ENCODE data around the gene HDAC9.

The HDAC9 gene

DNA sequence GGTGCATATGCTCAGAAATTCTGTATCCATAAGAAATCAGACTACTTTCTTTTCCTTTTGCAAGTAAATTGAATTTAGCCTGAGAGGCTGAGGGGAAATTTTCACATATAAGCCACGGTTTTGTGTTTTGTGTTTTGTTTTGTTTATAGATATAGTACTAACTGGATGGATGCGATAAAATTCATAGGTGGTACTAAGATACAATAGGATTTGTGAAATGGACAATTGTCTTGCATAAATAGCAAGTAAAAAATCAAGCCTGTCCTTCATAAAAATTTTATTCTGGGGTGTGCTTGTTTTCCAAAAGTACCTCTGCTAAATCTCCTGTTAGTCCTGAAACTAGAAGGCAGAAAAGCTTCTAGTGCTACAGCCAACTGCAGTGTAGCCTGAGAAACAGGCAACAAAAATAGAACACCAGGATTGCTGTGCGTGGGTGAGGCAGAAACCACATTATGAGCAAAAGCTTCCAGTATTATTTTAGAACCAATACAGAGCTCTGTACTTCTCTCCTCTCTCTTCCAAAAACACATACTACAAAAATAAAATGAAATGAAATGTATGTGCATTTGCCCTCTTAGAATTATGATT is 634 bp upstream of the HDAC9 start:
- DNase-seq (ENCODE audit: low spot score), result peak; percentile 45

DNA sequence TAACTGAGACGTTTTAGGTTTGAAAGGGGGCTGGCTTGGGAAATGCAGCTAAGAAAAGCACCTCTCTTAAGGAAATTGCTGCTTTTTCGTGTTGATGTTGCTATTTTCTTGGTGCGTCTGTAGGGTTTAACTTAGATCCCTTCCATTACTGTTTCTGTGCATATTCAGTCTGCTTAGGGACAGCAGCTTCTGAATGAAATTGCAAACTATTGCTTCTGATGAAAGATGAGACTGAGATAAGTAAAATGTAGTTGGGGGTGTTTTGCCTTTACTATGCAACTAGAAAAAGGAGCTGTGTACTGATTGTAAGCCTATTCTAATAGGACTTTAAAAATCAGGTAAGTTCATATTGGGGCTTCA is 772 bp downstream of the HDAC9 start:
- DNase-seq (ENCODE audit: low spot score), result no peak

GRCh38 chr7:18497082-18497481 is 1.5 kb downstream of the HDAC9 start:
- no peak for DNase-seq (ENCODE audit: low spot score)

GRCh38 chr7:18497800-18498199 is 2.3 kb downstream of the HDAC9 start:
- no peak for DNase-seq (ENCODE audit: low spot score)

GRCh38 chr7:18498341-18498740 is 2.8 kb downstream of the HDAC9 start:
- no peak for DNase-seq (ENCODE audit: low spot score)

- no peak for DNase-seq (ENCODE audit: low spot score)
These were observed 4.0 kb downstream of the HDAC9 start for GRCh38 chr7:18499407-18500177.

GRCh38 chr7:18503126-18503866 is 7.7 kb downstream of the HDAC9 start:
- no peak for DNase-seq (ENCODE audit: low spot score)

DNA sequence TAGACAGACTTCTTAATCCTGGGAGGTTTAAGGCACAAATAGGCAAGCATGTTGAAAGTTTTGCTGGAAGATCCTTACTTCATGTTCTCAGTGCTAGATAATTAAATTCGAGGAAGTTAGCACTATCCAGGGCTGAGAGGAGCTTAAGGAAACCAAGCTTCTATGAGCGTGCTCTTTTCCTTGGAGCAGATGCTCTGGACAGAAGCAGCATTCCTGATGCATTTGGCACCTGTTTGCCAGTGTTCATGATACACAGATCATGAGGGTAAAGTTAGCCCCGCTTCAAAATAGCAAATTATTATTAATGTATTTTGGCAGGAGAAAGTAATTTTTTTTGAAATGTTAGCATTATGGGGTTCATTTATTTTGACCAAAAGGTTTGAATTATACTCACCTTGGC is 9.4 kb downstream of the HDAC9 start:
- DNase-seq (ENCODE audit: low spot score), result no peak

GRCh38 chr7:18505870-18506460 is 10.4 kb downstream of the HDAC9 start:
- peak; percentile 34 for DNase-seq (ENCODE audit: low spot score)

DNA sequence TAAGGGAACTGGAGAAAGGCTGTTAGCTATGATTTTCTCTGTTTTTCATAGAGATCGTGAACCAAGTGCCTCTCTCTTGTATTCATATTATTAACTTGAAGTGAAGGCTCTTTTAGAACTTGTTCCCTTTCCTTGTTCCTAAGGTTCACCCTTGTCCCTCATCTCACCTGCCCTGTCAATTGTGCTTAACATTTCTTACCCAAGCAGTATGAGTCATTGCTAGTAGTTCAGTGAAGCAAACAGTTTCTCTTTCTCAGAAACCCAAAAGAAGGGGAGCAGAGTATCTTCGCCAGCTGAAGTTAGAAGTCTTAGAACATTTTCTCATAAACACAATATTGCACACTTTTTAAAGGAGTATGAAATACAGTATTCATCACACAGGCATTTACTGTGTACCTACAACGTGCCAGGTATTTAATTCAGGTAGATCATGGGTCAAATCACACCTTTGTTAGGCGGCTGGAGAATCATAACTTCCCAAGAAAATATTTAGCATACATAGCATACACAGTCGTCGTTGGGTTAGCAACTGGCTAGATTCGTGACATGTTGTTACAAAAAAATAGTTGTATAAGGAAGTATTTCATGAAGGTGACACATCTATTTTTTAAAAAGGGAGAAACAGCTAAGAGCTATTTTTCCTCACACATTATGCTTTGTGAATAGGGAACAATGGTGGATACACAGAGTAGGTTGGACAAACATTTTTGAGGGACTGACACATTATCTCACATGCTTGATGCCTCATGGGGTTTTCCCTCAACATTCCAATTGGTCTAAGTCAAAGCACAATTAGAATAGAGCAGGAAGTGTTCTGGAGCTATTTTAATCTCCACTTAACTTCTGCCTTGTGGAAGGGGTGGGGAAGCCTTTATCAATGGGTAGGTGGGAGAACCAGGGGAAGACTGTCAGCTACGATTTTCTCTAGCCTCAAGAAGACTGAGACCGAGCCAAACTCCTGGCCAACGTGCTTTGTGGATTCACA is 13.2 kb downstream of the HDAC9 start:
- peak; percentile 99 for DNase-seq (ENCODE audit: low spot score)

DNA sequence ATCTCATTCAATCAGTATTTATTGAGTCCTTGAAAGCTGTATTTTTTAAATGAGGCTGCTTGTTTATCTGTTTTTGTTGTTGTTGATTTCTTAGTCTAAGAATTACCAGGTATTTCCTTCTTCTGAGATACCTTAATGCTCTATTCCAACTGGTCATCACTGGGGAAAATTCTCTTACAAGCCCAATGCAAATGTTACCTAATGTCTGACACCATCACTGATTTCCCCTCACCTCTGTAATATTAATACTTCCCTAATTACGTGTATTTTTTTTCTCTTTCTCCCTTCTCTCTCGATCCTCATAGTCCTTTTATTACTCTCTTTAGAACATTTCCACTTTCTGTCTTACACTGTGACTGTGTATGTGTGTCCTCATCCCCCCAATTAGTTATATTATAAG is 13.9 kb downstream of the HDAC9 start:
- no peak for DNase-seq (ENCODE audit: low spot score)

DNA sequence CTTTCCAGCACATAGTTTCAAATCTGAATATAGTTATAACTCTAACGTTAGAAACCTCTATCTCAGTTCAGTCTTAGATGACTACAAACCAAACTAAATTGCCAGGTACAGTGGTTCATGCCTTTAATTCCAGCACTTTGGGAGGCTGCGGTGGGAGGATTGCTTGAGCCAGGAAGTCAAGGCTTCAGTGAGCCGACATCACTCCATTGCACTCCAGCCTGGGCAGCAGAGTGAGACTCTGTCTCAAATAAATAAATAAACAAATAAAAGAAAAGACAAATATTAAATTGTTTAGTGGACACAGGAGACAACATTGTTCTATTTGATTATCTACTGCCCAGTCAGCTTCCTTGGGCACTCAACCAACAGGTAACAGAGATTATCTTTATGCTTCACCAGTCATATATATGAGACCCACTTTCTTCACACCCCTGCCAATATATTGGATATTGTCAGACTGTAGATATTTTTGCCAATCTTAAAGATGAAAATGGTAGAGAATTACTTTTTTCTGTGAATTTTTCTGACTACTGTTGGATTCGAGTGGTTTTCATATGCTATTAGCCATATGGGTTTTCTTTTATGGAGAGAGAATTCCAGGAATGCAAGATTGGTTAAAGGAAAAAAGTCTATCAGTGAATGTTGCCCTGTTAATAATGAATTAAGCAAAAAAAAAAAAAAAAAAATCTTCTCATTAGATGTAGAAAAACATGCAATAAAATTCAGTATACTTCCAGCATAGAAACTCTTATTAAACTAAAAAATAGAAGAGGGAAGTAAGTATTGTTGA is 16.0 kb downstream of the HDAC9 start:
- peak; percentile 65 for DNase-seq (ENCODE audit: low spot score)

DNA sequence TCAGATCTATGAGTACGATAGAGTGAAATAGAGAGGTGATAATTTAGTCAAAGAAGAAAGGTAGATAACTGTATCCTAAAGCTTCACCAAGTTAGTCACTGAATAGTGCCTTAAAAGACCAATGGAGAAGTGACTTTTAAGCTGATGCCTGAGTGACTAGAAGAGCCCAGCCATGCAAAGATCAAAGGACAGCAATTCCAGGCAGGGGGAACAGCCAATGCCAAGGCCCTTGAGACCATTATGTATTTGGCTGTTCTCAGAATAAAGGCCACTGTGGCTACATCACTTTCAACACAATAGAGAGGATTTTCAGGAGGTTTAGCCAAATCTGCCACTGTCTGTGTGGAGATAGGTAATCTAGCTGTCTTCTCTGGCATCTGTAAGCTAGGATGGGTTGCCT is 17.8 kb downstream of the HDAC9 start:
- DNase-seq (ENCODE audit: low spot score), result peak; percentile 31

DNA sequence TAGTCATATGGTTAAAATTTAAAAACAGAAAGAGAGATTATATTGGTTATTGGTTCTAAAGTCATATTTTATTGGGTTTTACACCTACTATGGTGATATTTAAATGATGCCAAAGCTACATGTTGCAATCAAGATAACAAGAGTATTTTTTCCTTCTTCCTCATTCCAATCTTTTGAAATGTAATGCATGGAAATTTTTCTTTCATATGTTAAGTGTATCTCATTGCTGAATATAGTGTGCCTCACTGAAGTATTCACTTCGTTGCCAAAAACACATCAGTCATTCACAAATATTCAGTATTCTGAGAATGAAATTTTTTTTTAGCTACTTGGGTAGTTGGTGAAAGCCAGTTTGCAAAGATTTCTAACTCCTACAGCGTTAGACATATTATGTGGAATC is 19.5 kb downstream of the HDAC9 start:
- DNase-seq (ENCODE audit: low spot score), result peak; percentile 26

DNA sequence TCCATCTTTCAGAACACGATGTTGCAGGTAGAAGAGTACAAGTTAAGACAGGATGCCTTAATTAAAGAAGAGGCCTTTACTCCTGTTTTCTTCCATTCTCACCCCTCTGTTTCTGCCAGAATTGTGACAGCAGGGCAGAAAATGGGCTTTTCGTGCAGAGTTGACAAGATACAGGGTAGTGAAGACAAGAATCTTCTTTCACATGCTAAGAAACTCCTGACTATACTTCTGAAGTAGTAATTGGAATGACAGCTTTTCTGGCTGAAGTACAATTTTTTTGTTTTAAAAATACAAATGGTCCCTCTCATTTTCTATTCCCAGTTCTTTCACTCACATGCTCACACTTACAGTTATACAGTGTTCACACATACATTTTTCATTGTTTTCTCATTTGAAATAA is 22.1 kb downstream of the HDAC9 start:
- DNase-seq (ENCODE audit: low spot score), result no peak

DNA sequence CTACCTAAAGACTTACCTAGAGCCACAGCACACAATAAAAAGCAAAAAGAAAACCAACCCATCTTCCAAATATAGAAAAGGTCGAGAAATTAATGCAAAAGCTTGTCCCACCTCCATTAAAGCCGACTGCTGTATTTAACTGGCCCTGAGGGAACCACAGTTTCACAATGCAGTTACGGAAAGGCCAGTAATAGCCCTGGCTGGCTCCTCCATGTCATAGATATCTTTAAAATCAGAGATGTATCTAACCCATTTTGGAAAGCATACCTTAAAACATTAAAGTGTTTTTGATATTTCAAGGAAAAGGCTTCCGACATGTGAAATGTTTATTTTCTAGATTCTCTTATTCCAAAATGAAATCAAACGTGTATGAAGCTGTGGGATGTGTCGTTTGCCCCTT is 23.0 kb downstream of the HDAC9 start:
- no peak for DNase-seq (ENCODE audit: low spot score)

GRCh38 chr7:18520450-18521235 is 25.1 kb downstream of the HDAC9 start:
- peak; percentile 47 for DNase-seq (ENCODE audit: low spot score)

DNA sequence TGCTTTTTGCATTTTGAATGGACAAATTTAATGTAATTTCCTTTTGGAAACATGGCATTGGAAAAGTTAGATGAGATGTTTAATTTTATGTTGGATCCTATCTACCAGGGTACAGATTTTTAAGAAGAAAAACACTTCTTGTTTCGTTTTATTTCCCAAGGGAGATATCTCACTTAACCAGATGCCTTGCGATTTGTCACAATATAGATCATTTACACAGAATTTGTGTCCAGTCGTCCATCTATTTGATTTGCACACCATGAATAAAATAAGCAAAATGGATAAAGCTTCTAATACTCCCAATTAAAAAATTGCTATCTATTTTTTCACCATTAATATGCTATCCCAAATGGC is 25.7 kb downstream of the HDAC9 start:
- no peak for DNase-seq (ENCODE audit: low spot score)

GRCh38 chr7:18521945-18522566 is 26.5 kb downstream of the HDAC9 start:
- no peak for DNase-seq (ENCODE audit: low spot score)

DNA sequence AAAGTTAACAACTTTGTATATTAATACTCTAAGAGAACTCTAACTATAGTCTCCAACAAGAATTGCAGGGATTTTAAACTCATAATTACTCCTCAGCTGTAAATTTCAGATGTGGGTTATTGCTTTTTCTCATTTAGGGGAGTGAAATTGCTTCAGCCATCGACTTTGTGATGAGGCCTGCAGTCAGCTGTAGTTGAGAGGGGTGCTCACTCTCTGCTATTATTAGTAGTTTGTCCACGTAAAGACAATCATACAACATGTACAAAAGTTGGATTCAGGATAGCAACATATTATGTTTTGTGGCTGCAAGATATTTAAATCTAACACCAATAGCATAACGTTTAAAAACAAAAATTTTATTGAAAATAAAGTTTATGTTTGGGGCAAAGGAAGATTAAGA is 28.7 kb downstream of the HDAC9 start:
- DNase-seq (ENCODE audit: low spot score), result no peak

Data from kidney tubule cell (primary cell).